Measurements from ENCODE around the gene KIAA1328.

DNA sequence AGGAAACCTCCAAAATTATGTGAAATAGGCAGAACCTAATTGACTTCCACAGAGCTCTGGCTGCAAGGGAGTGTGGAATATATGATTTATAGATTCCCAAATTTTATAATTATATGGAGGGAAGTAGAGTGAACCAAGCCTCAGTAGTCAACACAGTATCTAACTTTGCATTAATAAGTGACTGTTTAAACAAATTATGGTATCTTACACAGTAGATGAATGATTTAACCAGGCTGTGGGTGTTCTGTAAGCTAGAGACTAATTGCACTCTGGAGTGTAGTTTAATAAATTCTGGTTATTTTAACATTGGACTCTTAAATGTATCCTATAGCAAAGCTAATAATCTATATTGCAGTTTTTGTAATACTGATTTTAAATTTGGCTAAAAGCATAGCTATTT, 183.5 kb downstream of the KIAA1328 start:
- TF ChIP-seq POLR2A (IDR thresholded peaks at IDR 0.05) = no peak
- TF ChIP-seq, protein P1, sequence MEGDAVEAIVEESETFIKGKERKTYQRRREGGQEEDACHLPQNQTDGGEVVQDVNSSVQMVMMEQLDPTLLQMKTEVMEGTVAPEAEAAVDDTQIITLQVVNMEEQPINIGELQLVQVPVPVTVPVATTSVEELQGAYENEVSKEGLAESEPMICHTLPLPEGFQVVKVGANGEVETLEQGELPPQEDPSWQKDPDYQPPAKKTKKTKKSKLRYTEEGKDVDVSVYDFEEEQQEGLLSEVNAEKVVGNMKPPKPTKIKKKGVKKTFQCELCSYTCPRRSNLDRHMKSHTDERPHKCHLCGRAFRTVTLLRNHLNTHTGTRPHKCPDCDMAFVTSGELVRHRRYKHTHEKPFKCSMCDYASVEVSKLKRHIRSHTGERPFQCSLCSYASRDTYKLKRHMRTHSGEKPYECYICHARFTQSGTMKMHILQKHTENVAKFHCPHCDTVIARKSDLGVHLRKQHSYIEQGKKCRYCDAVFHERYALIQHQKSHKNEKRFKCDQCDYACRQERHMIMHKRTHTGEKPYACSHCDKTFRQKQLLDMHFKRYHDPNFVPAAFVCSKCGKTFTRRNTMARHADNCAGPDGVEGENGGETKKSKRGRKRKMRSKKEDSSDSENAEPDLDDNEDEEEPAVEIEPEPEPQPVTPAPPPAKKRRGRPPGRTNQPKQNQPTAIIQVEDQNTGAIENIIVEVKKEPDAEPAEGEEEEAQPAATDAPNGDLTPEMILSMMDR (IDR thresholded peaks at IDR 0.05) = no peak

Measured in right lobe of liver (tissue), 4 donors.